ENCODE data around the gene TRHDE. TPM values are rescaled to one million over a fixed set of nuclear protein-coding genes. Genes with fewer than 3 reads are reported as not detected.
"Not testable (repeated sequence)": the region's sequence is repeated elsewhere in the genome, so short reads cannot be mapped to it uniquely, and the experiment has no call there.

The TRHDE gene
- total and polyA plus RNA-seq, 12 donors: 0.11 to 3.9 (median 0.64) TPM

DNA sequence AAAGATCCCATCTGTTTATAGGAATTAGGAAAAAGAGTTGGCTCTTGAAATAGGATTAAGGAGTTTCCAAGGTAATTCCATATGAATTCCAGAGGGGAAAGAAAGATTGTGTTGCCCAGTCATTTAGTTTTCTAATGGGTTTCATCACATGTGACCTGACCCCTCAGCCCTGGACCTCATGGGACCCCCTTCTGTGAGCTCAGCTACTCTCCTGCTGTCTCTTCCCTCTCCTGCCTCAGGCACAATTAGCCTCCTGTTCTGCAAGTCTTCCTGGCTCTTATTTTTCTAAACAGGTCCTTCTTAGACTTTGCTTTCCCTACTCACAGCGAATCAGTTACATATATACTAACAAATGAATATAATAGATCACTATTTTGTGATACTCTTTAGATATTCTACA is 237.7 kb downstream of the TRHDE start:
- H3K27me3 ChIP-seq: no peaks in the 10 kb centered on the region
- TF ChIP-seq POLR2A (IDR thresholded peaks at IDR 0.05) (no peak), CTCF (IDR thresholded peaks at IDR 0.05) (no peak)
- no peaks in the 10 kb centered on the region for H3K36me3 ChIP-seq (replicated peaks in 1 of 2)
- intact Hi-C loops (cut with DNase I): no loop called here
- no peak overlapping the region for H3K27ac ChIP-seq
- no peak overlapping the region for H3K4me3 ChIP-seq
- no peaks in the 10 kb centered on the region for H3K4me1 ChIP-seq (replicated peaks in 1 of 2)
- WGBS, 4 donors: 70 to 91% (median 84%) methylated on average over 1 of the region's 1 CpG
- DNase-seq: no peak
- H3K9me3 ChIP-seq (replicated peaks in 1 of 3): no peaks in the 10 kb centered on the region

GRCh38 chr12:72510772-72511171 is 238.6 kb downstream of the TRHDE start:
- no peak for TF ChIP-seq CTCF (IDR thresholded peaks at IDR 0.05)
- no peak for TF ChIP-seq POLR2A (IDR thresholded peaks at IDR 0.05)
- Histone ChIP-seq H3K9me3 (replicated peaks in 1 of 3) (no peaks in the 10 kb centered on the region), H3K4me3 (no peak overlapping the region), H3K27me3 (no peaks in the 10 kb centered on the region), H3K27ac (no peak overlapping the region), H3K36me3 (replicated peaks in 1 of 2) (no peaks in the 10 kb centered on the region), H3K4me1 (replicated peaks in 1 of 2) (no peaks in the 10 kb centered on the region)
- WGBS, 4 donors: 17 to 30% (median 19%) methylated on average over 1 of the region's 1 CpG
- intact Hi-C loops (cut with DNase I): no loop called here
- no peak for DNase-seq

DNA sequence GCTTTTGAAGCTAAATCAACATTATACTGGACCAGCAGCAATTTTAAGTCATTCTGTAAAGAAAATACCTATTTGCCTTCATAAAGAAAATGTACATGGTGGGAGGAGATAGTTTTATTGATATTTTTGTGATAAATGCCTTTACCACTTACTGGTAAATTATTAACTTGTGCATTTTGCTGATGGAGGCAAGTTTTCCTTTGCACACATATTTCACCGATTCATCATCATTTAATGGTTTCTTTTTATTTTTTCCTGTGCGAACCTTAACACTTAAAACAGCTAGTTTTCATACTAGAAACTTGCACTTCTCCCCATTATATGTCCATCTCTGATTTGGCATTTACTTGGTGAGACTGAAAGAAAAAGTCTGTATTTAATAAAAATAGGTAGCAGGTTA is 239.3 kb downstream of the TRHDE start:
- DNase-seq: no peak
- 70 to 77% (median 74%) methylated on average over 2 of the region's 2 CpGs for WGBS, 4 donors
- no peak overlapping the region for H3K4me3 ChIP-seq

DNA sequence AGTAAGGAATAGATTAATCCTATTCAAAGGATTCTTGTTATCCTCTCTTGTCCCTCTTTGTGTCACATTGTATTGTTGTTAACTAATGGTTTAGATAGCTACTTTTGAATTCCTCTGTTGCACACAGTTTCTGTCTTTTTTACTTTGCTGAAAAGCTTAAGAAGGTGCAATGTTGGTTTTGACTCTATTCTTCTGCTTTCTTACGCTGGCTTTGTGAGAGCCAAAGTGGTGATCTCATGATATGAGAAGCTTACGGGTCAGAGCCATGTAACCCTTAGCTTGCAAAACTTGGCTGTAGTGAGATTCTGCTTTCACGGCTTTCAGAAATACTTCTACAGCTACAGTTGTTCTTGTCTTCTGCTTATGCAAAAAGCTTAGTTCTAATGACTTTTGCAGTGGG is 239.7 kb downstream of the TRHDE start:
- no peaks in the 10 kb centered on the region for H3K4me1 ChIP-seq (replicated peaks in 1 of 2)
- intact Hi-C loops (cut with DNase I): no loop called here
- H3K4me3 ChIP-seq: no peak overlapping the region
- no peaks in the 10 kb centered on the region for H3K36me3 ChIP-seq (replicated peaks in 1 of 2)
- H3K27ac ChIP-seq: no peak overlapping the region
- 39 to 55% (median 51%) methylated on average over 3 of the region's 3 CpGs for WGBS, 4 donors
- DNase-seq: no peak
- H3K9me3 ChIP-seq (replicated peaks in 1 of 3): no peaks in the 10 kb centered on the region
- TF ChIP-seq POLR2A (IDR thresholded peaks at IDR 0.05) (no peak), CTCF (IDR thresholded peaks at IDR 0.05) (no peak)
- no peaks in the 10 kb centered on the region for H3K27me3 ChIP-seq

More for the DNA sequence above, 239.3 kb downstream of the TRHDE start:
- H3K27me3 ChIP-seq: no peaks in the 10 kb centered on the region
- no peaks in the 10 kb centered on the region for H3K36me3 ChIP-seq (replicated peaks in 1 of 2)
- TF ChIP-seq CTCF (IDR thresholded peaks at IDR 0.05) (no peak), POLR2A (IDR thresholded peaks at IDR 0.05) (no peak)
- no peaks in the 10 kb centered on the region for H3K4me1 ChIP-seq (replicated peaks in 1 of 2)
- H3K9me3 ChIP-seq (replicated peaks in 1 of 3): no peaks in the 10 kb centered on the region
- intact Hi-C loops (cut with DNase I): no loop called here
- no peak overlapping the region for H3K27ac ChIP-seq

GRCh38 chr12:72520044-72520678 is 248.0 kb downstream of the TRHDE start:
- H3K4me1 ChIP-seq (replicated peaks in 1 of 2); DNase-seq; H3K27me3 ChIP-seq; H3K4me3 ChIP-seq; H3K9me3 ChIP-seq (replicated peaks in 1 of 3); H3K36me3 ChIP-seq (replicated peaks in 1 of 2); H3K27ac ChIP-seq; intact Hi-C loops (cut with DNase I): not testable (repeated sequence)
- WGBS, 4 donors: 91 to 95% (median 91%) methylated on average over 22 to 26 of the region's 27 CpGs
